ENCODE results near the gene RNF220.

RNF220 gene

GRCh38 chr1:44375547-44375946 is 29.5 kb upstream of the RNF220 start:
- TF ChIP-seq CTCF (IDR thresholded peaks at IDR 0.05; ENCODE audit: low read length) (no peak), EZH2 (IDR thresholded peaks at IDR 0.05; ENCODE audit: borderline replicate concordance, low read length) (no peak)
- H3K27me3 ChIP-seq (ENCODE audit: insufficient read depth, low read length), result no peaks in the 10 kb centered on the region
- no peaks in the 10 kb centered on the region for H3K9me2 ChIP-seq (ENCODE audit: low read depth, low read length)

GRCh38 chr1:44377925-44378784 is 26.9 kb upstream of the RNF220 start:
- Histone ChIP-seq H3K4me2 (ENCODE audit: low read length) (no peak overlapping the region), H3K27me3 (ENCODE audit: insufficient read depth, low read length) (no peaks in the 10 kb centered on the region), H3K36me3 (ENCODE audit: insufficient read depth, low read length) (no peaks in the 10 kb centered on the region), H3K4me1 (ENCODE audit: insufficient read depth, low read length, severe bottlenecking) (no peaks in the 10 kb centered on the region), H4K20me1 (ENCODE audit: insufficient read depth, low read length) (no peaks in the 10 kb centered on the region), H3K9me2 (ENCODE audit: low read depth, low read length) (no peaks in the 10 kb centered on the region), H3K27ac (ENCODE audit: low read depth, low read length, poor library complexity, severe bottlenecking) (no peak overlapping the region), H3K9me3 (ENCODE audit: low read length) (no peaks in the 10 kb centered on the region), H3K4me3 (ENCODE audit: low read depth, low read length, poor library complexity, severe bottlenecking) (no peak overlapping the region), H2AFZ (ENCODE audit: low read length) (no peak overlapping the region), H3F3A (ENCODE audit: insufficient read depth, low read length) (no peaks in the 10 kb centered on the region), H3K79me2 (ENCODE audit: insufficient read depth, low read length) (no peaks in the 10 kb centered on the region), H3K9ac (ENCODE audit: low read length) (no peak overlapping the region)
- no peak for TF ChIP-seq EZH2 (IDR thresholded peaks at IDR 0.05; ENCODE audit: borderline replicate concordance, low read length)
- TF ChIP-seq CTCF (IDR thresholded peaks at IDR 0.05; ENCODE audit: low read length), result peak; percentile 77

More at GRCh38 chr1:44375547-44375946, 29.5 kb upstream of the RNF220 start:
- Histone ChIP-seq H3K79me2 (ENCODE audit: insufficient read depth, low read length) (no peaks in the 10 kb centered on the region), H4K20me1 (ENCODE audit: insufficient read depth, low read length) (no peaks in the 10 kb centered on the region), H3K4me3 (ENCODE audit: low read depth, low read length, poor library complexity, severe bottlenecking) (no peak overlapping the region), H3K27ac (ENCODE audit: low read depth, low read length, poor library complexity, severe bottlenecking) (no peak overlapping the region), H3K9ac (ENCODE audit: low read length) (no peak overlapping the region), H3K9me3 (ENCODE audit: low read length) (no peaks in the 10 kb centered on the region), H3K4me1 (ENCODE audit: insufficient read depth, low read length, severe bottlenecking) (no peaks in the 10 kb centered on the region), H2AFZ (ENCODE audit: low read length) (no peak overlapping the region), H3F3A (ENCODE audit: insufficient read depth, low read length) (no peaks in the 10 kb centered on the region), H3K36me3 (ENCODE audit: insufficient read depth, low read length) (no peaks in the 10 kb centered on the region), H3K4me2 (ENCODE audit: low read length) (no peak overlapping the region)

- no peak overlapping the region for H3K4me2 ChIP-seq (ENCODE audit: low read length)
- TF ChIP-seq EZH2 (IDR thresholded peaks at IDR 0.05; ENCODE audit: borderline replicate concordance, low read length) (no peak), CTCF (IDR thresholded peaks at IDR 0.05; ENCODE audit: low read length) (no peak)
Observed at GRCh38 chr1:44380666-44381177, 24.3 kb upstream of the RNF220 start.

More at GRCh38 chr1:44380666-44381177, 24.3 kb upstream of the RNF220 start:
- H3K27me3 ChIP-seq (ENCODE audit: insufficient read depth, low read length), result no peaks in the 10 kb centered on the region
- H3F3A ChIP-seq (ENCODE audit: insufficient read depth, low read length), result no peaks in the 10 kb centered on the region
- no peak overlapping the region for H3K4me3 ChIP-seq (ENCODE audit: low read depth, low read length, poor library complexity, severe bottlenecking)
- H3K9me3 ChIP-seq (ENCODE audit: low read length), result no peaks in the 10 kb centered on the region
- no peak overlapping the region for H3K9ac ChIP-seq (ENCODE audit: low read length)
- no peaks in the 10 kb centered on the region for H3K36me3 ChIP-seq (ENCODE audit: insufficient read depth, low read length)
- H3K27ac ChIP-seq (ENCODE audit: low read depth, low read length, poor library complexity, severe bottlenecking), result no peak overlapping the region
- H3K9me2 ChIP-seq (ENCODE audit: low read depth, low read length), result no peaks in the 10 kb centered on the region
- H2AFZ ChIP-seq (ENCODE audit: low read length), result no peak overlapping the region
- no peaks in the 10 kb centered on the region for H4K20me1 ChIP-seq (ENCODE audit: insufficient read depth, low read length)
- no peaks in the 10 kb centered on the region for H3K79me2 ChIP-seq (ENCODE audit: insufficient read depth, low read length)
- no peaks in the 10 kb centered on the region for H3K4me1 ChIP-seq (ENCODE audit: insufficient read depth, low read length, severe bottlenecking)
